HG02642 (cell line): ENCODE results near the gene FGF5.

Experiments
- ATAC-seq: cut with Tn5 transposase; IDR thresholded peaks from one replicate; pipeline ENCODE4 v1.9.1; 2021; ENCODE audit warnings: mild to moderate bottlenecking; ENCODE audit not compliant: unreplicated experiment, poor library complexity

The FGF5 gene

DNA sequence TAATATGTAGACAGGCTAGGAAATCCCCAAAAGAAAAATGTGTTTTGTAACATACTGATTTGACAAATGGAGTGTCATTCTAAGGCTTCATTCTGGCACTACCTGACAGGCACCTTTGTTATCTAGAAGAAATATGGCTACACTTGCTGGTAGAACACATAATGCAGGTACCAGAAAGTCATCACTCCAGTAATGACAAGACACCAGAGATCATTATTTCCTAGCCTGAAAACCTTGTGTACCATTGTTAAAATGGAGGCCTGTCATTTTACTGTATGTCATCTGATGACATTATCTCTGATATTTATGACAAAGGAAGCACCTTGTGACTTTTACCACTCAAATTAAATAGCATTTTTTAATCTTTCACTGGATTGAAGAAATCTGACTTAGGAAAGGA lies 13.5 kb upstream of the FGF5 start:
- ATAC-seq, result no peak

DNA sequence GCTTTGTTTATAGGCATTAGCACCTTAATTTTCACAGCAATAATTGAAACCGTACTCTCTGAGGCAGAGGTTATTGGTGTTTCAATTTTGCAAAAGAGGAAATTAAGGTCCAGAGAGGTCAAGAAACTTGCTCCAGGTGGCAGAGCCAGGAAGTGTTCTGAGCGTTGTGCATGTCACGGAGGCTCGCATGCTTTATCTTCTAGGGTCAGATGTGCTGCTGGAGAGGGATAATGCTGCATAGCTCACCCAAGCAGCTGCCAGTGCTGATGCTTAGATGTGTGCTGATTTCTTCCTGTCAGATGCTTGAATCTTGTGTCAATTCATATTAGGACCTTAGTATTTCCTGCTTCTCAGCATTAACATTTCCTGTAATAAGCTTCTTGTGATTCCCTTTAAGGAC lies 13.0 kb upstream of the FGF5 start:
- ATAC-seq, result no peak

DNA sequence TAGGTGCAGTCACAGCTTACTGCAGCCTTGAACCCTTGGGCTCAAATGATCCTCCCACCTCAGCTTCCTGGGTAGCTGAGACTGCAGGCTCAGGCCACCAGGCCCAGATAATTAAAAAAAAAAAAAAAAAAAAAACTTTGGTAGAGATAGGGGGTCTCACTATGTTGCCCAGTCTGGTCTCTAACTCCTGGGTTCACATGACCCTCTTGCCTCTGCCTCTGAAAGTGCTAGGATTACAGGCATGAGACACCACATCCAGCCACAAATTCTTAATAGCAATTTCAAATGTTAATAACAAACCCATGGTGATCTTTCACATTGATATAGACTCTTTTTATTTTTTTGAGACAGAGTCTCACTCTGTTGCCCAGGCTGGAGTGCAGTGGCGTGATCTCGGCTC lies 12.3 kb upstream of the FGF5 start:
- ATAC-seq, result no peak

DNA sequence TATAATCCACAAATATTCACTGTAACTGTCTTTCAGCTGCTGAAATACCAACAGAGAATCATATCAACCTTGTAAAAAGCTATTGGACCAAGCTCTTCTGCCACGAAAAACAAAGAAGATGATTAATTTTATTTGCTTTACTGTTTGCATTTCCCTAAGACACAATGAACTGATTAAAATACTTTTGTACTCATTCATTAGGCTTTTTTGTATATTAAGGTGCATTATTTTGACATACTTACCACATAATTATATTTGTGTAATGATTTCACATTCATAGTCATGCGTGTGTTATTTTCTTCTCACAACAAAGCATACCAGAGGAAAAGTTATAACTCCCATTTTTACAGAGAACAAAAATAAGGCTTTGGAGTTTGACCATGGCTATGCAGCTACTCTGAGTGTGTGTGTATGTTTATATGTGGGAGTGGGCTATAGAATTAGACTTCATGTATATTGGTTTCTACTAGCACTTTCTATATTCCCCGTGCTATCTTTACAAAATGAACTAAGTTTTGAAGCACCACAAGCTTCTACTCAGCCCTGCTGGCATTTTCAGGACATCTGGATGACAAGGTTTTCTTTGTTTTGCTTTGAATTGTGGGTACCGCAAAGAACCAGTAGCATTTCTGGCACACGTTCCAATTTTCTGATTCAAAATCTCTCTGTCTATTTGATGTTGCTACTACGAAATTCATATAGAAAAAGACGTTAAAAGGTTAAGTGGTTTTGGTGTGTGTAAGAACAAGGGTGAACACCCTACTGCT lies 11.0 kb upstream of the FGF5 start:
- ATAC-seq, result no peak

DNA sequence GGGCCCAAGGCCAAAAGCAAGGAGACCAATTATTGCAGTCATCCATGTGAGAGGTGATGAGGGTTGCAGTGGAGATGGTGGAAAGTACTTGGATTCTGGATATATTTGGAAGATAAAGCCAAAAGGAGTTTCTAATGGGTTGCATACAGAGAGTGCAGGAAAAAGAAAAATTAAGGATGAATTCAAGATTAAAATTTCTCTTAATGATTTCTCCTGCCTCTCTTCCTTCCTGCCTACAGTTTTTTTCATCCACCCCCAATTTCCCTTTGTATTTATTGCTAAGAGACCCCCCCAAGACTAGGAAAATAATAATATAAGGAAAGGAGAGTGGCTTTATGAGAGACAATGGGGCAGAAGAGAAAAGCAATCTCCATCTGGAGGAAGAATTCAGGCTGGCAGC lies 8.6 kb upstream of the FGF5 start:
- ATAC-seq, result no peak

DNA sequence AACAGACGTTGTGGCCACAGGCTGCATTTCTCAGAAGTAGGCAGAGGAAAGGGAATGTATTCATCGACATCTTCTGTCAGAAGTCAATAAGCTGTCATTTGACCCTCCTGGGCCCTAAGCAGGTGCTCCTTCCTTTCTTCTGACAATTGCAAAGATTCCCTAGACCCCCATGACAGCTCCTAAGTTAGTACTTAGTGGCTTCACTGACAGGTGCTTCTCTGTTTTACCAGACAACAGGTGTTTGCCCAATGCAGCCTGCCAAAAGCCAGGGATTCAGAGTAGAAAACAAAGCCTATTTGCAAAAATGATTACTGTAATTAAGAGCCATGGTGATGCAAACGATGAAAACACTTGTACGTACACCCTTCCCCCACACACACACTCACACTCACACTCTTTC lies 7.5 kb upstream of the FGF5 start:
- no peak for ATAC-seq

DNA sequence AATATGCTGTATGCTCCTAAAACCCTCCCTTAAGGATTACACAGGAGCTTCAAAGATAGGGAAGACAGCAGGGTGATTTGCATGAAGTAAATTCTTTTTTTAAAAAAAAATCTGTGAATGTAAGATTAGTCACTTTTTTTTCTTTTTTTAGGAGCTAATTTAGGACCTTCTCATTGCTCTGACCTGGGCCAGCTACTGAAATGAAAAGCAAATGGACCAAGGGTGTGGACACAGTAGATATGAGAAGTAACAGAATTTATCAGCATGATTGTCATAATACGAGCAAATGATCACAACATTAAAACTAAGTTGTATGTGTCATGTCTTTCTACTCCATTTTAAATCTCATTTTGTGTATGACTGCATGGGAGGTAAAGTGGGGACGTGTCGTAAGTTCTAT lies 6.6 kb upstream of the FGF5 start:
- ATAC-seq, result no peak

DNA sequence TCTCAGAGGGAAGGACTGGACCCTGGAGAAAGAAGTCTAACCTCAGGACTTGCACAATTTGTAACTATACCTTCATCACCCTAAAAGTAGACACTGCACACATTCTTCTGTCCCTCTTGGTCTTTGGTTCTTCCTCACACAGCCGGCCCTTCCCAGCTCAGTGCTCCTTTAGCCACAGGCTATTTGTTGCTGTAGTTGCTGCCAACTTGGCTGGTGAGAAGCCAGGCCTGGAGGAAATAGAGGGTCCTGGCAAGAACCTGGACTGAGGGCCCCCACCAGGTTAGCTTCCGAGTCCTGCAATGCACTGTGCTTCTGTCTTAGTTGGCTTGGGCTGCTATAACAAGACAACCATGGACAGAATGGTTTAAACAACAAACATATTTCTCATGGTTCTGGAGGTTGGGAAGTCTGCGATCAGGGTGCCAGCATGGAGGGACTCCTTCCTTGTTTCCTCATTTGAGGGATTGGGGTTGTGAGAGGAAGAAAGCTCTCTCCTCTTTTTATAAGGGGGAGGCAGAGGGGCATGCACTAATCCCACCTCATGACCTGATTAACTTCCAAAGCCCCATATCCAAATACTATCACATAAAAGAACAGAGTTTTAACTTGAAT lies 4.4 kb upstream of the FGF5 start:
- ATAC-seq, result no peak

DNA sequence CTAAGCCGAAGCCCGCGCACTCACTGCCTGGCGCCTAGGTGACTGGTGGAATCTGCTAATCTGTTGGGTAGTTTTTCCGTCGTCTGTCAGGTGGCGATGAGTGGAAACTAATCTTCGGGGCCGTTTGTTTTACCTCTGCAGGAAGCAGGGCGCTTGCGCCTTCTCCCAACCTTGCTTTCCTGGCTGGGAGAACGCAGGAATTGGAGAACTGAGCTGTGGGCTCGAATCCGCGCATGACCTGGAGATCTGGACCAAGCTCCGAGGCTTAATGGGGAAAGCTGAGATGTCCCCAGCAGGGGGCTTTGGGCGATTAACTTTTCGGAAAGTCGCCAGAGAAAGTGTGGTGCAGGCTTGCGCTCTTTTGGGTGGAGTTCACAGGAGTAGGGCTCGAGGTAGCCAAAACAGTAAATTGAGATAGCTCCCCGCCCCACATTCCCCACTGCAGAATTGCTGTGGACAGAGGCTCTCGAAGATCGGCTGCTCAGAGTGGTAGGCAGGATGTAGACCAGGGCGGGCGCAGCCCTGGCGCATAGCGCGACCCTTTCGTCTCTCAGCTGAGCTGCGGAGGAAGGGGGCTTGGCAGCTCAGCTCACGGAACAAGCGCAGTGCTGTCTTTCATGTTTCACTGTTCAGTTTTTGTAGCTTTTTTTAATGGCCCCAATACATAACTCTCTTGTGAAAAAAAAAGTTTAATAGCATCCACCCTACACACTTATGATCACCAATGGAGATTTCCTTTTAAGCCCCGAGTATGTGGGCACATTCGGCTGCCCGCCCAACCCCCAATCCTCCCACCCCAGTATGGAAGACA lies 2.7 kb upstream of the FGF5 start:
- ATAC-seq, result no peak

DNA sequence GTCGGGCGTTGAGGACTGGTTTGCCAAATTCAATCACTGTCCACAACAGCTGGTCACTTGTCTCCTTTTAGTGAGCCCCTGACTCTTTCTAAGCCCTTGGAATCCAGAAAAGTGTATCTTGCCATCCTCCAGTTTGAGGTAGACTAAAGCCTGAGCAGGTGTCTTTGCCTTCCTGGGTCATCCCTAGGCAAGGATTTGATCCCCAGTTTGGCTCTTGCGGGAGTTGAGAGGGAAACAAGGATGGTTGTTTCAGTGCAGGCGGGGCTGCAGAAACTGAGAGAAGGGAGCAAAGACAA lies 2.2 kb upstream of the FGF5 start:
- no peak for ATAC-seq

DNA sequence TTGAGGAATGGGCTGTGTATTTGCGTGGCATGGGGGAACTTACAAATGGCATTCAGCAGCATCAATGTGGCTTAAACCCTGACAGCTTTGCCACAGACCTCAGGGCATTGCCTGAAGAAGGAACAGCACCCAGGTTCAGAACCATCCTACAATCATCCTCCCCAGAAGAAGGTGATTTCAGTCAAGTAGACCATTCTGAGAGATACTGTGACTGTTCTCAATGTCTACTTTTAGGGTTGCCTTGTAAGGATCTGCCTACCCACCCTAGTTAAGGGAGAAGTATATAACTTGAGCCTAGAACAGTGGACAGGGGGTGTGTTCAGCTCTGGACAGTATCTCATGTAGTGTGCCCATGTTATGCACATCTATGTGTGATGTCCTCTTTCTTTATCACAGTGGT lies 1.6 kb upstream of the FGF5 start:
- no peak for ATAC-seq

DNA sequence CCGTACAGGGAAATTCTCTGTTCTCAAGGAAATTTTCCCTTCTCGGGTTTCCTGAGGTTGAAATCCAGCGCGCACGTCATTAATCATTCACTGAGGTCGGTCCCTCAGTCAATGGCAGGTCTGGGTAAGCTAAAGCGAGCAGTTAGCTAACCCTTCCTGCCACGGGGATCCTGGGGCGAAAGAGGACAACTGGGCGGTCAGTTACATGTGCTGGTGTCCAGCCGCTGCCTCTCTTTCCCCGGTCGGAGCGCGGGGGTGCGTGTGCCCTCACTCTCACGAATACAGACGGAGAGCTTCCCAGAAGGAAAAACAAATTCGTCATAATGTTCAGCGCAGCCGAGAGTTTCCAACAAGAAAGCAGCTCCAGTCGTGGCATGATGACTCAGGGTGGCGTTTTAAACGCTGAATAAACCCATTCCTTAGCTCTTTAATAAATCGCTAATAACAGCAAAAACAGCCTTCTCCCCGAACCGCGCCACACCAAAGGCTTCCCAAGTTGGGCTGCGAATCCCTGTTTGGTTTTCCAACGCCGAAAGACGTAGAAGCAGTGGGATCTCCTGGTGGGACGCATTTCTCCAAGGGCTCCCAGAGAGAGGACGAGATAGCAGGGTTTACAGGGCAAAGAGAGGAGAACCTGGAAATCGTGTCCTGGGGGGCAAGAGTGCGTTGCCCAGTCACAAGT lies 752 bp upstream of the FGF5 start:
- no peak for ATAC-seq

DNA sequence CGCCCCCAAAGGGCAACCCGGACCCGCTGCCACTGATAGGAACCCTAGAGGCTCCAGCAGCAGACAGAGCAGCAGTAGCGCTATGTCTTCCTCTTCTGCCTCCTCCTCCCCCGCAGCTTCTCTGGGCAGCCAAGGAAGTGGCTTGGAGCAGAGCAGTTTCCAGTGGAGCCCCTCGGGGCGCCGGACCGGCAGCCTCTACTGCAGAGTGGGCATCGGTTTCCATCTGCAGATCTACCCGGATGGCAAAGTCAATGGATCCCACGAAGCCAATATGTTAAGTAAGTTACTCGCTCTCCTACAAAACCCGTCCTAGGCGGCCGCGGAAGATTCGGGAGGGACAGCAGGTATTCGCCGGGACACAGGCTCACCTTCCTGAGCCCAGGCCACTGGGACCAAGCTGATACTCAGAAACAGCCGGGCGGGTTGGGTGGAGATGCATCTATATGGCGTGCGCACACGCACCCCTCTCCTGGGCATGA lies 477 bp downstream of the FGF5 start:
- ATAC-seq, result peak; percentile 24

DNA sequence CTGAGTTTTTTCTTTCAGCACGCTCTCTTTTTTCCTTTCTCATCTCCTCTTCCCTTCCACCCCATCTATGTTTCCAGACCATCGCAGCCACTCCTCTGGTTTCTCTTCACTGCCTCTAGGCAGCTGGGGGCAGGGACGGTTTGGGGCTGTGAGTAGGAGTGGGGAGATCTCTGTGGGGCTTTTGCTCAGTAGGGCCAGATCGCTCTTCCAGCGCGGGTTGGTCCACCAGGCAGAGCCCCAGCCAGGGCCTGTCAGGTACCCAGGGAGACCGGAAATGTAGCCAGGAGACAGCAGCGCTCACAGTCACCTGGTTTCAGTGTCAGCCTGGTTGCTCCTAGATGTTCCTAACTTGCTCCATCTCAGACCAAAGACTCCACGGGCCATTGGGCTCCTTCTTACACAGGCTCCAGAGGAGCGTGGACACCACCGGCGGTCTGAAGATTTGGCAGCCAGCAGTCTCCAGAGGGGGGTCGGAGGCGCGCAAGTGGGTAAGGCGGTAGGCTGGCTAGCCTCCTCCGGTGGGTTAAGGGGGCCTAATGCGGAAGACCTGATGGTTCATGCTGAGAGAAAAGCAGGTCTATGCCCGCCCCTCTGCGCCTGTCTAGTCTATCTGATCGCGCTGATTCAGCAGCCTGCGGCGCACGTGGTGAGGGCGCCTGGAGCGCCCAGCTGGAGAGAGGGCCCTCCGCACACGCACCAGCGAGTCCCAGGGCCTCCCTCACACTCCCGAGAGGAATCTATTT lies 1.8 kb downstream of the FGF5 start:
- no peak for ATAC-seq

DNA sequence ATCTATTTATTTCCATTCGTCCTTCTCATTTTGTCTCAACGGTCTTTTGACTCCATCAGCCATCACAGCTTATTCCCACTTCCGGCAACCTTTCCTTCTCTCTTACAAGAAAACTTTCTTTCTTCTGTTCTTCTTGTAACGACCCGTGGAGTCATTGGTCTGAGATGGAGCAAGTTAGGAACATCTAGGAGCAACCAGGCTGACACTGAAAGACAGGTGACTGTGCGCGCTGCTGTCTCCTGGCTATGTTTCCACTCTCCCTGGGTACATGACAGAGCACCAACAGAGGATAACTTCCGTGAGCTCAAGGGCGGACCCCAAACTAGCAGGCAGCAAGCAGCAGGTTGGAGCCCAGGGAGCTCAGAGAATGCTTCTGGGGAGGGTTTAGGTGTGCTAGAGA lies 2.5 kb downstream of the FGF5 start:
- no peak for ATAC-seq

DNA sequence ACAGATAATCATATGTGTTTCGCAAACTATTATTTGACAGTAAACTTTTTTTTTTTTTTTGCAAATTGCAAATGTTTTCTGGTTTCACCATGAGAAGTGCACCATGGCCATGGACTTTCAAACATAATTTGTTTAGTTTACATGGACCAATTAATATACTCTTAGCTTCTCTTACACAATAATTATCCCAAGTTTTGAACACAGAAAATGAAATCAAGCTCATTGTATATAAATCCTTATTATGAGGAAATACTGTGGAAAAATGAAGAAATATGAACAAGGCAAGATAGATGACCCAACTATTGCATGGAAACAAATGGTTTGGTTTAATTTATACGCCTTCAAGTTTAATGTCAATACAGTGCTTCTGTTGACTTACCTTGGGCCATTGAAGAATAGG lies 3.9 kb downstream of the FGF5 start:
- ATAC-seq, result no peak

DNA sequence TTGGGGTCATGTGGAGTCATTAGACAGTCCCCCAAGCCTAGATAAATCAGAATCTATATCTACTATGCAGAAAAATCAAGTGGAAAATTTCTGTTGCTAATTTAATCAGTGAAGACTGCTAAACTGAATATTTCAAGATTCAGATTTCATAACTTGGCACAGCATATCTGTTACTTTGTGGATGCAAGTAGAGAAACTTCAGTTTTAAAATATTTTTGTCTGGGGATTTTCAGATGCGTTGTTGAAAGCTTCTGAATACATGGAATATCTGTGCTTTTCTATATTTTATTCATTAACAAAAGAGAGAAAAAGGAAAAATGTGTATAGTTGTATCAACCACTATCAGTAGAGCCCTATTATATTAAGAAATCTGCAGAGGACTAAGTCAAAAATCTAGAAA lies 4.4 kb downstream of the FGF5 start:
- ATAC-seq, result no peak

DNA sequence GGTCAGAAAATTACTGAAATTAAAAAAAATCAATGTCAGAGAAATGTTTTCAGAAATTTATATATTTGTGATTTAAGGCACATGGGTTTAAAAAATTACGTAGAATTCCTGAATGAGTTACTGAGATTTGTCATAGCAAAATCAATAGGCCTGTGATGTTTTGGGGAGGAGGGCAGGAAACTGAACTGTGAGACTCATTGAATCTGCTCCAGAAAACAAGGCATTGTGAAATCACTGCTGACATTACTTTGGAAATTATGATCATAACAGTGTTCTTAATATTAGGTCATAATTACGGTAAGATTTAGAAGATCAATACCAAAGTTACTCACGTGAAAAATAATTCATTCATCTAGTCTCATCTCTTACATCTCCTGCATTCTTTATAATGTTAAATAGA lies 5.3 kb downstream of the FGF5 start:
- ATAC-seq, result no peak

DNA sequence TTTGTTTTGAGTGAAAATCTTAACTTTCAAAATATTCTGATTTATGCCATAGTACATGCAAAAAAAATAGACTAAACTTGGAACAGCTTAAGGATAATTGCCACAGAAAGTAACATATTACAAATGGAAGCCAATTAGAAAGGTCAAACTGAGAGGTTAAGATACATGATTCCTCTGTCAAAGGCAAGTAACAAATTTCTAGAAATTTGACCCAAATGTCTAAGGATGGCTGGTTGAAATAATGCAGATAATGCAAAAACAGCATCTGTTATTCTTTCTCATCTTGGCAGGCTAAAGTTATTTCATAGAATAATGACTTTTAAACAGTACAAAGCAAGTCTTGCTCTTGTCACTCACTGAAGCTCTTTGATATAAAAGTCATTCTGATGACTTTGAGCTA lies 10.5 kb downstream of the FGF5 start:
- ATAC-seq, result no peak

DNA sequence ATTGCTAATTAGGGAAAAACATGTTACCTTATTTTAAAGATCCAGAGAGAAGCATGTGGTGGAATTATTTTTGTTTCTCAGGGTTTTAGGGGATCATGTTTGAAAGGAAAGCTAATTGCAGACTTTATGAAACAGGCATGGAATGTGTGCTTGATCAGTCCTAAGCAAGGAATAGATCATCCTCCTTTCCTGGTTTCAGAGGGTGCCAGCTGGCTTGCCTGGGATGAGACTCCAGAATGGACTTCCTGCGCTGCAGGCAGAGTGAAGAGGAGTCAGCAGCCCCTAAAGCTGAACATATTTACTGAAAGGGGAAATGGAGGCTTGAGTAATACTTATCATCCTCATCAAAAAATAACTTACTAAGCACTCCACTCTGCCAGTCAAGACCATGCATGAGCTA lies 13.3 kb downstream of the FGF5 start:
- no peak for ATAC-seq
